Measurements from ENCODE around the gene ZNF580. TPM values are rescaled to one million over a fixed set of nuclear protein-coding genes. Genes with fewer than 3 reads are reported as not detected.

The ZNF580 gene
- total and polyA plus RNA-seq, 2 of the 13 experiments (the other 11 are each of a cell fraction or from before 2014, with no cell fraction given), result 4.4 to 6.0 TPM

- TF ChIP-seq POLR2AphosphoS2 (IDR thresholded peaks at IDR 0.05; ENCODE audit: low read depth, low read length) (0 out of 2 replicates have a peak, but pooled peaks have one; percentile 10), ZNF225 (CRISPR knock-in tag; IDR thresholded peaks at IDR 0.05) (no peak), ZNF235 (CRISPR knock-in tag; IDR thresholded peaks at IDR 0.05; ENCODE audit: borderline replicate concordance) (peak; percentile 6; the same call in 1 of the 2 replicates), CREBL2 (CRISPR knock-in tag; IDR thresholded peaks at IDR 0.05; ENCODE audit: borderline replicate concordance) (no peak), SALL2 (CRISPR knock-in tag; IDR thresholded peaks at IDR 0.05) (no peak), SAP130 (CRISPR knock-in tag; IDR thresholded peaks at IDR 0.05; ENCODE audit: low read depth) (no peak), ZNF564 (CRISPR knock-in tag; IDR thresholded peaks at IDR 0.05) (0 out of 2 replicates have a peak, but pooled peaks have one; percentile 5), MXD3 (CRISPR knock-in tag; IDR thresholded peaks at IDR 0.05) (no peak), ZNF839 (CRISPR knock-in tag; IDR thresholded peaks at IDR 0.05; ENCODE audit: borderline replicate concordance) (no peak), RAD51 (IDR thresholded peaks at IDR 0.05; ENCODE audit: borderline replicate concordance) (no peak), MAZ (IDR thresholded peaks at IDR 0.05; ENCODE audit: borderline replicate concordance, low read depth, low read length) (no peak), MAZ (CRISPR knock-in tag; IDR thresholded peaks at IDR 0.05; ENCODE audit: low read depth) (0 out of 2 replicates have a peak, but pooled peaks have one; percentile 2), ZMAT3 (CRISPR knock-in tag; conservative IDR thresholded peaks at IDR 0.05) (peak; percentile 54; the same call in 1 of the 2 replicates), ZNF263 (CRISPR knock-in tag; IDR thresholded peaks at IDR 0.05) (peak; percentile 69), KDM5A (IDR thresholded peaks at IDR 0.05; ENCODE audit: borderline replicate concordance, low read length) (peak; percentile 80; the same call in 1 of the 2 replicates), ZNF432 (CRISPR knock-in tag; IDR thresholded peaks at IDR 0.05; ENCODE audit: borderline replicate concordance) (no peak), SPEN (CRISPR knock-in tag; IDR thresholded peaks at IDR 0.05; ENCODE audit: low read depth) (no peak)
Measured at GRCh38 chr19:55643887-55644176, 3.0 kb downstream of the ZNF580 start (continued).
